UCSD-AML1 (cell line): ENCODE results near the gene HOXC10.

ENCODE experiments used
- DNase-seq: peaks from one replicate; lab custom pipeline; 2025; ENCODE audit not compliant: unreplicated experiment; lab: John Stamatoyannopoulos, UW

Gene HOXC10

DNA sequence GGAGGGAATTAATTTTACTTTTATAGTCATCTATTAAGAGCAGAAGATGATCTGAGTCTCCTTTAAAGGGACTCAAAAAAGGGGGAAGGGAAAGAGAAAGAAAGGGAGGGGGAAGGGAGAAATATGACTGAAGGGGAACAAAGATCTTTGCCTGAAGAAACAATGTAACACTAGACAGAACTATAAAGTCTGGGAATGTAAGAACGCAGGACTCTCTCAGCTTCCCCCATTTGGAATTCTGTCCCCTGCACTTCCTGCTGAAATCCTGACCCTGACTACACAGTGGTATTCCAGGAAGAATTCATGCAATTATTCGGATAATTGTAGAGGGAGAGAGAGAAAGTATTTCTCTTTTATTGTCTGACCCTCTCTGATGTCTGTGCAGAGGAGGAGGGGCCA is 20.6 kb upstream of the HOXC10 start:
- no peak for DNase-seq

DNA sequence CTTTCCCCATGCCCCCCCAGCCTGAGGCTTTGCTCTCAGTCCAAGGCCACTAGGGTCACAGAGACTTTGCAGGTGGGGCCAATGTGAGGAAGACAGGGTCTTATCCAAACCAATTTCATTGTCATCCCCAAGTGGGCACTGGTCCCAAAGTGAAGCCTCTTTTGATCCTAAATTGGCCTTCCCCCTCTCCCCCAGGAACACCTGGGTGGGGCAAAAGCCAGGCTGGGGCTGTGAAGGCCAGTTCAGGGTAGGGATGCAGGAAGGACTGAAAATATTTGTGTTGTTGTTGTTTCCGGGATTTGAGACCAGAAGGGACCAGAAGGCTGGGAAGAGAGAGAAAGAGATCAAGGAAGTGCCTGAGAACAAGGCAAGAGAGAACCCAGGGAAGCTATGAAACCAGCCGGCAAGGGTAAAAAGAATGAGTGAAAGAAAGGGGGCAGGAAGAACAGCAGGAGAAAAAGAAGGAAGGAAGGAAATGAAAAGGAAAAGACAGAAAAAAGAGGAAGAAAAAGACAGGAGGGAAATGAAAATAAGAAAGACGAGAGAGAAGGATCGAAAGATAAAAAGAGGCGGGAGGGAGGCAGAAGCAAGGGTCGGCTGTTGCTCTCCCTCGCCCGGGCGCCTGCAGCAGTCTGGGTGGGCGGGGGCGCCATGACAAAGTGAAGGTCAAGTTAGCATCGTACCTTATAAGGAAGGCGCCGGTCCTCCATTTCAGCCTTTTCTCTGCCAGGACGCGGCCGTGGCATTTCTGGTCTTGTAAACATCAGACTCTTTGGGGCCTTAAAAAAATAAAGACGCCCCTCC is 19.5 kb upstream of the HOXC10 start:
- DNase-seq: no peak

DNA sequence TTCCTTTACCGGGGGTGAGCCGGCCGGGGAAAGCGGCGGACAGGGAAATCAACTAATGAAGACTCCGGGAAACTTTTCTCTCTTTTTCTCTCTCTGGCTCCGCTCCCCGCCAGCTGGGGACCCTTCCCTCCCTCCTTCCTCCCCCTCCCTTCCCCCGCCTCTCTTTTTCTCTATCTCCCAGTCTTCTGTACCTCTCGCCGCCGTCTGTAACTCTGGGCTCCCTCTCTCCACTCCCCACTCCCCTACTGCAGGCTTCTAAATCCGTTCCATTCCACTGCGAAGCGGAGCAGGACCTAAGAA is 18.9 kb upstream of the HOXC10 start:
- DNase-seq: no peak

DNA sequence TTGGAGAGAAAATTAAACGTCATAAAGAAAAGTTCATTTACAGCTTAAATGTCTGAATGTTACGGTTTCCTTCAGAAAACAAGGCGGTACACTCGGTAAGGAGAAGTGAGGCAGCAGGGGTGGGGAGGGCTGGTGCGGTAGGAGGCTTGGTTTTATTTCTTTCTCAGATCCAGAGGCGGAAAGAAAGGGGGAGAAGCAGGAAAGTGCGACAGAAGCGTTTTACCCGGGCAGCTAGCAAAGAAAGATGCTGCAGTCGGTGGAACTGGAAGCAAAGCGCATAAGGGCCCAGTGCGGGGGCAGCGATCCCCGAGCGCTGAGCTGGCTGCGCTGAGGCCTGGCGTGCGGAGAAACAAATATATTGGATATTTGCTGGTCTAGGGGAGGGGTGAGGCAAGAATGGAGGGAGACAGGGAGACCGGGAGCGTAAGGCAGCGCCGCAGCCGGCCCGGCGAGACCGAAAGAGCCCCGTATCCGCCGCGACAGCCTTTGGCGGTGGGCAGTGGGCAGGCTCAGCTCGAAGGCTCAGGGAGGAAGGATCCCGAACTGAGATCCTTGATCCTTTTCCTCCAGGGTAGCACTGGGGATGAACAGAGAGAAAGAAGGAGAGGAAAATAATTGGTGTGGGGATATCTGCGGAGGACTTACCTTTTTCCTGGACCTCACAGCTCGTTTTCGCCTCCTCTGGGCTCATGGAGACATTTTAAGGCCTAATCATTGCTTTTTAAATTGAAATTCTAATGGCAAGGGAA is 18.4 kb upstream of the HOXC10 start:
- no peak for DNase-seq

DNA sequence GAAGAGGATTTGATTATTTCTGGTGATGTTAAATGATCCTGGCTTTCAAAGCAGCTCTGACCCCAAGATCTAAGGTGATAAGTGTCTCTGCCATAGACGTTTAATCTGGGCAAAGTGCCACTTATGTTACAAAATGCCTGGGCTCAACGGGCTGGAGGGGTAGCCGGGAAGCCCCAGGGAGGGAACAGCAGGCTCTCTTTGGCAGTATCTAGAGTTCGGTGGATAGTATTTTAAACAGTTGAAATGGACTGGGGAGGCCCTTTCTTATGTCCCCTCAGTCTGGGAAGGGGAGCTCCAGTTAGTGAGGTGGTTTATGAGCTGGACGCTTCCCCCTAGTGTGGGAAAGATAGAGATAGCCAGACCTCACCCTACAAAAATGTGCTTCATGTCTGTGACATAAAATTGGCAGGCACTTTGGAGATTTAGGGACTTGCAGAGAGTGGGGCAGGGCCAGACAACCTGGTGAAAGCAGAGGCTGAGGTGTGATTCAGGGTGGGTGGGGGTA is 17.5 kb upstream of the HOXC10 start:
- no peak for DNase-seq

DNA sequence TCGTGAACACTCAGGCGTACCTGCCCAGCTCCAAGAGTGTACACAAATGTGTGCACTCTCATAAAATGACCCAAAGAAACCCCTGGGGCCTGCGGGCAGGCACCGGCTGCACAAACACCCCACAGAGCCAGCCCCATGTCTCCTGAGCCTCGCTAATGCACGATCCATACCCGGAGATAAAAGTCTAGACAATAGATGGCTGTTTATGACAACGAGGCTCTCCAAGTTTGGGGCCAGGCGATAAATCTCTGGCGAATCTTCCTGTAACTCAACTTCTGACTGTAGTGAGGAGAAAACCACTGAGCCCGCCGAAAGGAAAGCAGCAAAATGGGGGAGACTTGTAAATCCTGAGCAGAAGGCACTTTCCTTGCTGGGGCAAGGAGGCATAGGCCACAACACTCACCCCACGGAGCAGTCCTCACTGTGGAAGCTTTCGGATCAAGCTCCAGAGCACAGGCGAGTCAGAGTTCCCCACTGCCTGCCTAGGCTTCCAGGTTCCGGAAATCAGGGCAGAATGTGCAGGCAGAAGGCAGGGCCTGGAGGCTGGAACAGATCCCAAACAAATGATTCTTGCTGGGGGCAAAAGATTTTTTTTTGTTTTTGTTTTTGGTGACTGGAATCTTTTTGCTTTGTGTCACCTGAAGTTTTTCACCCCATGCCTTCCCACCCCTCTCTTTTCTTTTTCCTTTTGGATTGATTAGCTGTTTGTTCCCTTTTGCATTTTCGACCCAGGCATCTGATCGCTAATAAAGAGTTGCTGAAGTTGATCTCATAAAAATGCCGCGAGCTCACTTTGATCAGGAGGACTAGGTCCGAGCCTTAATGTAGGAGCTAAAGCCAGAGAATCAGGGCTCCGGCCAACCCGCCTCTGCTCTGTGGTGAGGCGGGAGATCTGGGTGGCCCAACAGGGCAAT is 16.5 kb upstream of the HOXC10 start:
- DNase-seq: no peak

DNA sequence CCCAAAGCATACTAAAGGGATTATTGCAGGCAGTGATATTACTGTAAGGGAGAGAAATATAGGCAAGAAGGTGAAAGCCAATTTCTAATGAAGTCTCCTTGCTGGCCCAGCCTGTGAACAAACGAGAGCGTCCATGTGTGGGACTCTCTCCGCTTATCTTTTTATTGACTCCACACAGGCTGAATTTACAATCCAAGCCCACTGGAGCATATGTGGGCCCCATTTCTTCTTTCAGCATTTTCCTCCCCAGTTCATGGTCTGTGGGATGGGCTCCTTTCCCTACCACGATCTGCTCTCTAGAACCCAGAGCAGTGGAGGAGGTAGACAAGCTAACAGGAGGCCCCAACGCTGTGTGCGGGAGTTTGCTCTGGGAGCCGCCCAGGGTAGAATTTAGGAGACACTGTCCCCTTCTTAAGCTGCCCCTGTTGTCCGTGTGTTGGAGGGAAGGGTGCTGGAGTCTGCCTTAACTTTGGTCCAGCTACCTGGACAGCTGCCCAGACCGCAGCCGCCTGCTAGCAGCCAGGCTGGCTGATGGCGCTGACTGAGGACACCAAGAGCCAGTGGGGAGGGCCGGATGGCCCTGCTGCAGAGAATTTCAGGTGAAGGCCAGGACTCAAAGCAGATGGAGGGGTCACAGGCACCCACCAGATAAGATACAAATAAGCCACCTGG is 15.2 kb upstream of the HOXC10 start:
- no peak for DNase-seq

DNA sequence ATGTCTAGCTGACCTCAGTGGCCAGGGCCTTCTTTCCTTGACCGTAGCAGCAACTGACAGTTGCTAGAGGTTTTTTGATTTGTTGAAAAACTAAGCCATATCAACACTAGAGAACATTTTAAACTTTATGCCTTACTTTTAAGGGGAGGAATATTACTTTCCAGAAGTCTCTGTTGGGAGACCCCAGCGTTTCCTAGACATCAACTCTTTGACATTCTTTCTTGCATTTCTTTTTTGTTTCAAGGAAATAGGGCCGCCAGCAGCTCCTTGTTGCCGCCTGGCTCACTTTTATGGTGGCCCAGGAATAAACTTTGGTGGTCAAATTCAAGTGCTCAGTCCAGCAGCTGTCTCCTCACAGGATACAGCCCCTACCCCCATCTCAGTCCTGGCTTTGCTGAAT is 14.5 kb upstream of the HOXC10 start:
- DNase-seq: no peak

DNA sequence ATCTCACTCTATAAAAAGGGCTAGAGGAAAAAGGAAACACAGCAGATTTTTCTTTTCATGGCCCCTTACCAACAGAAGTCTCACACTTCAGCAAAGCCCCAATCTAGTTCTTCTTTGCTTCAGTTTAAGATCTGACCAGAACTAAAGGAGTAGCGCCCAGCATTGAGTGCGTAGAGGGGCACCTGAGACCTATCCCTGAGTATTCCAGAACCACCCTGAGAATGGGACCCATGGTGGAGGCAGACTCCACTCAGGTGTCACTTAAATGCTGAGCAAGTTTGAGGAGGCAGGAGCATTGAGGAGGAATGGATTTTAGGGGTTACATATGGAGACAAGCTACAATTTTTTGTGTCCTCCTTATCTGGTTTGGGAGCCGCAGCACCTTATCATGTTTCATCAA is 13.8 kb upstream of the HOXC10 start:
- DNase-seq: no peak

DNA sequence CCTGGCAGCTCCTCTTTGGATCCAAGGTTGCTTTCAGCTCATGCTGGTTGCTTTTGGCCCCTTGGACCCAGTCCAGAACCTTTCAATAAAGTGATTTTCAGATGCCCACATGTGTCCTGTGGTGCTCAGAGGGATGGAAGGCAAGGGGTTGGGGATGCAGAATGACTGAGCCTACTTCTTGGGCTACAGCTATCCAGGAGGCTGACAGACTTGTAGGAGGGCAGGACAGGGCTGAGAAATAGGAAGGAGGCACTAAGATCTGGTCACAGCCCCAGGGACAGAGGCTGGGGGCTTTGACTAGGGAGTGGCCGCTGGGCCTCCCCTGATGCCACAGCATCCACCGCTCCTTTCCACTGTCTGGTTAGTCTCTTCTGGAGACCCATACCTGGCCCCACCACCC is 13.3 kb upstream of the HOXC10 start:
- DNase-seq: no peak

DNA sequence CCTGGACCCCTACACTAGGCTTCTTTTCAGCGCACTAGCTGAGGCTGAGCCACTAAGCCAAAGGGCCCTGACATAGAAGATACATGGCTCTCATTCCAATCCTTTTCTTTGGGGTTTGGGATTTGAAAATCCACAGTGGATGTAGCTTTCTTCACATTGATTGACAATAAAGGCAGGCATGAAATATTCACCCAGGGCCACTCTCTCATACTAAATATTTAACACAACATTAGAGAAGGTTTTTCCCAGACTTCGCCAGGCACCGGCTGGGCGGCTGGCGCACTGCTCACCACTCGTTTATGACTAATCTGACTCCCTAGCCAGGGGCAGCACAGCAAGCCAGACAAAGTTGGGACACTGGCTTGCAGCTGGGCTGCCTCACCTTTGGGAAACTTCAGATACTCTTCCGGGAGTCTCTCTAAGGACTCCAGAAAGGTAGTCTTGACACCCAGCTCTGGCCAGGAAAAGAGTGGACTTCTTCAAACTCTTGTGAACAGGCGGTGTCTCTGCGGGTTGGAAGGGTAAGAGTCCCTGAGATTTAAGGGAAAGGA is 12.7 kb upstream of the HOXC10 start:
- DNase-seq: no peak

DNA sequence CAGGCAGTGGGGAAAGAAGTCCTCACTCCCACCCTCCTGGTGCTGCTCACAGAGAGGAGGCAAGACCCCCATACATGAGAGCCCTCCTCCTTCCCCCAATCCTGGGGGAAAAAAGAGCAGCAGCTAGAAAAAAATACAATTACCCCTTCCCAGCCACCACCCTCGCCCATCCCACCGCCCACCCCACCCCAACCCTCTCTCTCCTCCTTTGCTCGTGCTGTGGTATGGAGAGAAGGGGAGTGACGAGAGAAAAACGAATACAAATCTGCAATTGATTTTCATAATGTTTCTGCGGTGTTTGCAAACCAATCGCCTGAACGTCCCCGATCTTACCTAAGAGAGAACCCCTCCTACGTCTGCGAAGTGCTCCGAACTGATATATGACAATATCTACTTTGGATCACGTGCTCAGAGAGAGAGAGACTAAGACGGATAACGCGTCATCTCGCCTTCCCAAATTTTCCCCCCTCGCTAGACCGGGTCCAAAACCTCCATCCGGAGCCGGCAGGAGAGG is 12.2 kb upstream of the HOXC10 start, which contains the start of gene HOXC11:
HOXC11 (plus strand) TSS at position 405 of the 514 bp plus-strand sequence. CDS start 116 bp downstream, outside the sequence.
- DNase-seq: no peak

DNA sequence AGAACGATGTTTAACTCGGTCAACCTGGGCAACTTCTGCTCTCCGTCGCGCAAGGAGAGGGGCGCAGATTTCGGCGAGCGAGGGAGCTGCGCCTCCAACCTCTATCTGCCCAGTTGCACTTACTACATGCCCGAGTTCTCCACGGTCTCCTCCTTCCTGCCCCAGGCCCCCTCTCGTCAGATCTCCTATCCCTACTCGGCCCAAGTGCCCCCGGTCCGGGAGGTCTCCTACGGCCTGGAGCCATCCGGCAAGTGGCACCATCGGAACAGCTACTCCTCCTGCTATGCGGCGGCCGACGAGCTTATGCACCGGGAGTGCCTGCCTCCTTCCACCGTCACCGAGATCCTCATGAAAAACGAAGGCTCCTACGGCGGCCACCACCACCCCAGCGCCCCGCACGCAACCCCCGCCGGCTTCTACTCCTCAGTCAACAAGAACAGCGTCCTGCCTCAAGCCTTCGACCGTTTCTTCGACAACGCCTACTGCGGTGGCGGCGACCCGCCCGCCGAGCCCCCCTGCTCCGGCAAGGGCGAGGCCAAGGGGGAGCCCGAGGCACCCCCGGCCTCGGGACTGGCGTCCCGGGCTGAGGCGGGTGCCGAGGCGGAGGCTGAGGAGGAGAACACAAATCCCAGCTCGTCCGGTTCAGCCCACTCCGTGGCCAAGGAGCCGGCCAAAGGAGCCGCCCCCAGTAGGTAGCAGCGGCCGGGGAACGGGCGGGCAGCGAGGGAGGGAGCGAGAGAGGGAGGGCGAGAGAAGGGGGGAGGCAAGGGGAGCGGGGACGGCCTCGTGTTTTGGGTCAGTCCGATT is 11.5 kb upstream of the HOXC10 start:
- no peak for DNase-seq

DNA sequence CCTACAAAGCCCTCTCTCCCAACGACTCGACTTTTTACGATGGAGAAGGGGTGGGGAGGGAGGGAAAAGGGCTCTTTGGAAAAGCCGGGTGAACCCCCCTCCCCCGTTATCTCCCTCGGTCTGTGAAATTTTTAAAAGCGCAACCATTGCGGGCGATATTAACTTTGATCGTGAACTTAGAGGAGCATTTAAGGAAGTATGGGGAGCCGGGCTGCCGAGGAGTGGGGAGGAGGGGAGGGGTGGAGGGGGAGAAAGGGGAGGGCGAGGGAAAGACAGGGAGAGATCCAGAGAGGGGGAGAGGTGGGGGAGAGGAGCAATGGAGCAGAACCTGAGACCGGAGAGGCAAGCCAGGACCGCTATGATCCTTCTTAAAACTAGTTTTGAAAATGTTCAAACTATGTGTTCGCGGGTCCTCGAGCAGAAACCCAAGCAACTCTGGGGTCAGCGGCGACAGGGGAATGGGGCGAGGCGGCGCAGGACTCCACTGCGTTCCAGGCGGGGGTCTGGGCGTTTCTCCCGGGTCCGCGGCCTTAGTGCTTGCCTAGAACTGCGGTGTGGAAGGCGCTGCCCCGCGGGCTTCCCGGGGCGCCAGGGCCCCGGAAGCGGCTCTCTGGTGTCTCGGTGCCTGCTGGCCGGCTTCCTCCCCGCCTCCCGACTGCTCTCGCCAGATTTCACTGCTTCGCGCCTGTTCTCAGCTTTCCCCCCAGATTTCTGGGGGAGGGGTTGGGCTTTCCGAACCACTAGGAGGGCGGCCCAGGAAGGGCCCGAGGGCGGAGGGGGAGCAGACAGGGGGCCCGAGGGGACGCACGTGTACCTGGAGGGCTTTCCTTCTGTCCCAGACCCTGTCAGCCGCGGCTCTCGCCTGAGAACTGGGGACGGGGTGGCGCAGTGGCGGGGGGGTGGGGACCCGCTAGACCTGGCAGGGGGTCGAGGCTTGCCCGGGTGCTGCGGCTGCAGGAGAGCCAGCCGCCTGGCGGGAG is 10.6 kb upstream of the HOXC10 start, which contains the start of gene HOTAIR:
HOTAIR (minus strand) TSS at position 871 of the 980 bp plus-strand sequence.
- DNase-seq: no peak

DNA sequence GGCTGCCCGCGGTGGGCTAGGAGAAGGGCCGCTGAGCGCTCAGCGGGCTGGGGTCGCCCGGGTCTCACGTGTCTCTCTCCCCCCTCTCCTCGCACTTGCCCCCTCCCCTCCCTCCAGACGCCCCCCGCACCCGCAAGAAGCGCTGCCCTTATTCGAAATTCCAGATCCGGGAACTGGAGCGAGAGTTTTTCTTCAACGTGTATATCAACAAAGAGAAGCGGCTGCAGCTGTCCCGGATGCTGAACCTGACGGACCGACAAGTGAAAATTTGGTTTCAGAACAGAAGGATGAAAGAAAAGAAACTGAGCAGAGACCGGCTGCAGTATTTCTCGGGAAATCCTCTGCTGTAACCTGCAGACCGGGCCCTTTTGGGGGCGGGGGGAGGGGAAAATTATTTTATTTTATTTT is 9.9 kb upstream of the HOXC10 start:
- DNase-seq: no peak

DNA sequence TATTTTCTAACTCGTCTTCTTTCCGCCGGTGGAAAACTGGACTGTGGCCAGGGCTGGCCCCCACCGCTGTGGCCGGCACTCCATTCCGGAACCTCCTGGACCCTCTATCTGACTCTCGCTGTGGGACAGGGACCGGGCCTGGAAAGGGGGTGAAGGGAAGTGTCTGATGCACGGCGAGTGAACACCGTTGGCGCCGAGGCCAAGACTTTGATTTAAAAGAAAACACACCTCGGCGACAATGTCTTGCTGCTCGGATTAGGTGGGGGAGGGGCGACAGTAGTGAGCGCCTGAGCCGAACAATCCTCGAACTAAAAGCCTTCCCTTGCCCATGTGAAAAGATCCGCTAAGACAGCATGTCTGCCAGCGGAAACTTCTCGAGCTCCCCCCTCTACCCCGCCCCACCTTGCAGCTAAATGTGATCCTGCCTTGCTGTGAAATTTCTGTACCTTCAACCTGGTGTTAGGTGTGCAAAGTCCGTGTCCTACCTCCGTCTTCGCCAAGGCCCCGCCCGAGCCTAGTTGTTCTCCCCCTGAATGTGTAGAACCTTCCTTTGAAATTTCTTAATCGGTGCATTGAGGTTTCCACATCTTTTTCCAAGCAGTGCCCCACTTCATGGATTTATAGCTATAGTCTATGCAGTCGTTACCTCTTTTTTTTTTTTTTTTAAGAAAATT is 9.3 kb upstream of the HOXC10 start:
- DNase-seq: no peak

DNA sequence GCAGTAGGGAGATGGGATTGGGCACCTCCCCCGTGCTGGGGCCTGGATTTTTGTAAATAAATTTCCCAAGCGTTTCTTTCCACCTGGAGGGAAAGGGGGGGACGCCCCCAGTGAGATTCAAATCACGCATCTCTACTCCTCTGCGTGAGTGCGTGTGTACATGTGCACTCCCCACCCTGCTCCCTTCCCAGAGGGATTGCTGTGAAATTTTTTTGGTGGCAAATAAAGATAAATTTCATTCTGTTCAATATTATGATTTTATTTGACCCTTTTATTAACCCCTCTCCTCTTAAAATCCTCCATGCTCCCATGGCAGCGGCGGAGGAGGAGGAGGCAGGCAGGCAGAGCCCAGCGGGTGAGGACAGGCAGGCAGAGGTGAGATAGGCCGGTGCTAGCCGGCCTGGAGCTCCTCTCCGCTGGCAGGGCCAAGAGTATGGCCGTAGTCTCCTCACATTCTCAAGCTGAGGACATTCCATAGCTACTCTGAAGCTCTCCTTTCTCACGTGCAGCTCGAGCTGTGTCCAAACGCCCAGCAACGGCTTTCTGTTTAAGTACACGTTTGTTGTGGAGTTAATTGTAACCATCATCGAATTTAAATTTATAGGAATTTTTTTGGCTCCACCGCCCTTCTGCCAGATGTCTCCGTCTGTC is 8.6 kb upstream of the HOXC10 start:
- DNase-seq: no peak
